ENCODE results near the gene UST. TPM values are rescaled to one million over a fixed set of nuclear protein-coding genes. Genes with fewer than 3 reads are reported as not detected.
"Not testable (repeated sequence)": the region's sequence is repeated elsewhere in the genome, so short reads cannot be mapped to it uniquely, and the experiment has no call there.

UST gene
- total RNA-seq, 2 experiments from 2014 or later, result 1.9 to 3.7 TPM

GRCh38 chr6:148854992-148855391 is 108.2 kb downstream of the UST start:
- Mint-ChIP-seq H3K36me3 (ENCODE audit: low read depth) (no peaks in the 10 kb centered on the region), H3K4me3 (no peak overlapping the region), H3K27ac (no peak overlapping the region), H3K4me1 (ENCODE audit: low read depth) (peaks cover 5% of the 10 kb centered on the region), H3K27me3 (no peaks in the 10 kb centered on the region), H3K9me3 (peaks cover 3% of the 10 kb centered on the region)
- Histone ChIP-seq H3K4me1 (ENCODE audit: insufficient read depth, low read length) (no peaks in the 10 kb centered on the region), H3K27ac (ENCODE audit: low read depth in 1 of 2, low read length in 2 of 2) (no peak overlapping the region), H3K9me3 (ENCODE audit: control insufficient read depth in 1 of 2, insufficient read depth in 1 of 2, low read length in 2 of 2) (no peaks in the 10 kb centered on the region), H3K27me3 (ENCODE audit: control insufficient read depth in 1 of 2, insufficient read depth in 2 of 2, low read length in 2 of 2) (no peaks in the 10 kb centered on the region), H3K36me3 (ENCODE audit: insufficient read depth, low read length) (no peaks in the 10 kb centered on the region), H3K4me3 (ENCODE audit: low read length) (no peak overlapping the region)
- ATAC-seq (ENCODE audit: poor library complexity), result no peak
- intact Hi-C loops (cut with DNase I, micrococcal nuclease), result no loop called here
- ChIA-PET CTCF (interaction anchor here (1.0 kb wide), 1 partner anchor 10 kb away, joined by 4 read pairs; no protein-coding TSS in a partner anchor), POLR2A (no interaction called here)
- TF ChIP-seq, protein P1, sequence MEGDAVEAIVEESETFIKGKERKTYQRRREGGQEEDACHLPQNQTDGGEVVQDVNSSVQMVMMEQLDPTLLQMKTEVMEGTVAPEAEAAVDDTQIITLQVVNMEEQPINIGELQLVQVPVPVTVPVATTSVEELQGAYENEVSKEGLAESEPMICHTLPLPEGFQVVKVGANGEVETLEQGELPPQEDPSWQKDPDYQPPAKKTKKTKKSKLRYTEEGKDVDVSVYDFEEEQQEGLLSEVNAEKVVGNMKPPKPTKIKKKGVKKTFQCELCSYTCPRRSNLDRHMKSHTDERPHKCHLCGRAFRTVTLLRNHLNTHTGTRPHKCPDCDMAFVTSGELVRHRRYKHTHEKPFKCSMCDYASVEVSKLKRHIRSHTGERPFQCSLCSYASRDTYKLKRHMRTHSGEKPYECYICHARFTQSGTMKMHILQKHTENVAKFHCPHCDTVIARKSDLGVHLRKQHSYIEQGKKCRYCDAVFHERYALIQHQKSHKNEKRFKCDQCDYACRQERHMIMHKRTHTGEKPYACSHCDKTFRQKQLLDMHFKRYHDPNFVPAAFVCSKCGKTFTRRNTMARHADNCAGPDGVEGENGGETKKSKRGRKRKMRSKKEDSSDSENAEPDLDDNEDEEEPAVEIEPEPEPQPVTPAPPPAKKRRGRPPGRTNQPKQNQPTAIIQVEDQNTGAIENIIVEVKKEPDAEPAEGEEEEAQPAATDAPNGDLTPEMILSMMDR (IDR thresholded peaks at IDR 0.05), result no peak
- no peak for DNase-seq

DNA sequence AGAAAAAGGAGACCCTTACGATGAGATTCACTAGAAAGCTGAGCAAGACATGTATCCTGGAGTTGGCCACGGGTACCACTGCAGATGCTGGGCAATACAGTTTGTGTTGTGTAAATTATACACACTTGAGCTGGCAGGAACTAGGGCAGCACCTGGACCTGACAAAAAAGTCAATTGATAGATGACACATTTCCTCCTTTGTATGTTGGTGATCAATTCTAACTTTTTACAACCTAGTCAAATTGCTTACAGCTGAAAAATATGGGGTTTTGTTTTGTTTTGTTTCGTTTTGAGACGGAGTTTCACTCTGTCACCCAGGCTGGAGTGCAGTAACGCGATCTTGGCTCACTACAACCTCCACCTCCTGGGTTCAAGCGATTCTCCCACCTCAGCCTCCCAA is 108.9 kb downstream of the UST start:
- ChIA-PET CTCF (interaction anchor here (1.0 kb wide), 1 partner anchor 10 kb away, joined by 4 read pairs; no protein-coding TSS in a partner anchor), POLR2A (no interaction called here)
- Mint-ChIP-seq H3K9me3 (peaks cover 3% of the 10 kb centered on the region), H3K4me1 (ENCODE audit: low read depth) (peaks cover 5% of the 10 kb centered on the region), H3K36me3 (ENCODE audit: low read depth) (no peaks in the 10 kb centered on the region), H3K4me3 (no peak overlapping the region), H3K27me3 (no peaks in the 10 kb centered on the region), H3K27ac (no peak overlapping the region)
- DNase-seq (no peak), ATAC-seq (ENCODE audit: poor library complexity) (no peak)
- no peaks in the 10 kb centered on the region for H3K4me1 ChIP-seq (ENCODE audit: insufficient read depth, low read length)
- no peaks in the 10 kb centered on the region for H3K36me3 ChIP-seq (ENCODE audit: insufficient read depth, low read length)
- intact Hi-C loops (cut with DNase I, micrococcal nuclease), result no loop called here
- no peak overlapping the region for H3K27ac ChIP-seq (ENCODE audit: low read depth in 1 of 2, low read length in 2 of 2)
- H3K4me3 ChIP-seq (ENCODE audit: low read length), result no peak overlapping the region
- H3K9me3 ChIP-seq (ENCODE audit: control insufficient read depth in 1 of 2, insufficient read depth in 1 of 2, low read length in 2 of 2), result no peaks in the 10 kb centered on the region
- TF ChIP-seq, protein P1 (IDR thresholded peaks at IDR 0.05), result no peak
- no peaks in the 10 kb centered on the region for H3K27me3 ChIP-seq (ENCODE audit: control insufficient read depth in 1 of 2, insufficient read depth in 2 of 2, low read length in 2 of 2)

GRCh38 chr6:148857798-148858390 is 111.1 kb downstream of the UST start:
- Mint-ChIP-seq H3K9me3 (peaks cover 3% of the 10 kb centered on the region), H3K4me1 (ENCODE audit: low read depth) (peaks cover 5% of the 10 kb centered on the region), H3K27ac (no peak overlapping the region), H3K27me3 (no peaks in the 10 kb centered on the region), H3K36me3 (ENCODE audit: low read depth) (peaks cover 4% of the 10 kb centered on the region), H3K4me3 (no peak overlapping the region)
- Histone ChIP-seq H3K36me3 (ENCODE audit: insufficient read depth, low read length) (no peaks in the 10 kb centered on the region), H3K27me3 (ENCODE audit: control insufficient read depth in 1 of 2, insufficient read depth in 2 of 2, low read length in 2 of 2) (no peaks in the 10 kb centered on the region), H3K4me1 (ENCODE audit: insufficient read depth, low read length) (no peaks in the 10 kb centered on the region), H3K4me3 (ENCODE audit: low read length) (no peak overlapping the region), H3K27ac (ENCODE audit: low read depth in 1 of 2, low read length in 2 of 2) (no peak overlapping the region), H3K9me3 (ENCODE audit: control insufficient read depth in 1 of 2, insufficient read depth in 1 of 2, low read length in 2 of 2) (no peaks in the 10 kb centered on the region)
- ChIA-PET CTCF (interaction anchor here (0.6 kb wide), 1 partner anchor 29 kb away, joined by 3 read pairs; no protein-coding TSS in a partner anchor), POLR2A (no interaction called here)
- intact Hi-C loops (cut with DNase I, micrococcal nuclease), result no loop called here
- TF ChIP-seq, protein P1 (IDR thresholded peaks at IDR 0.05), result no peak
- DNase-seq, result no peak
- ATAC-seq (ENCODE audit: poor library complexity), result no peak

GRCh38 chr6:148864132-148864531 is 117.3 kb downstream of the UST start:
- H3K4me3 ChIP-seq (ENCODE audit: low read length); H3K27me3 ChIP-seq (ENCODE audit: control insufficient read depth in 1 of 2, insufficient read depth in 2 of 2, low read length in 2 of 2); H3K9me3 ChIP-seq (ENCODE audit: control insufficient read depth in 1 of 2, insufficient read depth in 1 of 2, low read length in 2 of 2); intact Hi-C loops (cut with DNase I, micrococcal nuclease); H3K27ac Mint-ChIP-seq; H3K9me3 Mint-ChIP-seq; H3K27me3 Mint-ChIP-seq; H3K4me3 Mint-ChIP-seq; H3K27ac ChIP-seq (ENCODE audit: low read depth in 1 of 2, low read length in 2 of 2); H3K4me1 Mint-ChIP-seq (ENCODE audit: low read depth); POLR2A ChIA-PET; H3K36me3 Mint-ChIP-seq (ENCODE audit: low read depth); CTCF ChIA-PET; H3K36me3 ChIP-seq (ENCODE audit: insufficient read depth, low read length); H3K4me1 ChIP-seq (ENCODE audit: insufficient read depth, low read length); ATAC-seq (ENCODE audit: poor library complexity): not testable (repeated sequence)
- peak in 1 of 14 experiments; percentile 13 for DNase-seq

Measured in CD4-positive, alpha-beta T cell (primary cell).